ENCODE measurements around the gene UBB. TPM values are rescaled to one million over a fixed set of nuclear protein-coding genes. Genes with fewer than 3 reads are reported as not detected.

The UBB gene
- total RNA-seq, 4 donors from 2014 or later: 917 to 1,584 (median 1,245) TPM

- Histone ChIP-seq H3K4me3 (replicated peaks in 1 of 3) (peak within 1 kb of the TSS in 1 of 3 donors; percentile 23), H3K36me3 (no peaks in the 10 kb centered on the region), H3K27me3 (no peaks in the 10 kb centered on the region), H3K4me1 (peaks cover 27 to 36% of the 10 kb centered on the region in 2 donors), H3K9me3 (no peaks in the 10 kb centered on the region), H3K27ac (peak within 1 kb of the TSS; percentile 73 to 81 (median 80))
- intact Hi-C loops (cut with DNase I): no loop called here
- no peak for DNase-seq
- no peak for TF ChIP-seq POLR2A (IDR thresholded peaks at IDR 0.05)
- TF ChIP-seq, protein P1, sequence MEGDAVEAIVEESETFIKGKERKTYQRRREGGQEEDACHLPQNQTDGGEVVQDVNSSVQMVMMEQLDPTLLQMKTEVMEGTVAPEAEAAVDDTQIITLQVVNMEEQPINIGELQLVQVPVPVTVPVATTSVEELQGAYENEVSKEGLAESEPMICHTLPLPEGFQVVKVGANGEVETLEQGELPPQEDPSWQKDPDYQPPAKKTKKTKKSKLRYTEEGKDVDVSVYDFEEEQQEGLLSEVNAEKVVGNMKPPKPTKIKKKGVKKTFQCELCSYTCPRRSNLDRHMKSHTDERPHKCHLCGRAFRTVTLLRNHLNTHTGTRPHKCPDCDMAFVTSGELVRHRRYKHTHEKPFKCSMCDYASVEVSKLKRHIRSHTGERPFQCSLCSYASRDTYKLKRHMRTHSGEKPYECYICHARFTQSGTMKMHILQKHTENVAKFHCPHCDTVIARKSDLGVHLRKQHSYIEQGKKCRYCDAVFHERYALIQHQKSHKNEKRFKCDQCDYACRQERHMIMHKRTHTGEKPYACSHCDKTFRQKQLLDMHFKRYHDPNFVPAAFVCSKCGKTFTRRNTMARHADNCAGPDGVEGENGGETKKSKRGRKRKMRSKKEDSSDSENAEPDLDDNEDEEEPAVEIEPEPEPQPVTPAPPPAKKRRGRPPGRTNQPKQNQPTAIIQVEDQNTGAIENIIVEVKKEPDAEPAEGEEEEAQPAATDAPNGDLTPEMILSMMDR (IDR thresholded peaks at IDR 0.05): peak in 1 of 6 experiments; percentile 25
- WGBS, 2 donors: 40 to 53% methylated on average over 19 to 21 of the region's 21 CpGs
Observed at GRCh38 chr17:16415031-16415924, 34.4 kb downstream of the UBB start, which contains the start of gene TRPV2. TSS of gene TRPV2 (plus strand) at chr17:16415571. CDS start at chr17:16417669, 2,098 bp downstream.

- no peaks in the 10 kb centered on the region for H3K27me3 ChIP-seq
- no peak overlapping the region for H3K4me3 ChIP-seq (replicated peaks in 1 of 3)
- DNase-seq: no peak
- intact Hi-C loops (cut with DNase I): no loop called here
- no peaks in the 10 kb centered on the region for H3K36me3 ChIP-seq
- peak overlapping the region; percentile 39 to 84 (median 82) for H3K27ac ChIP-seq
- no peak for TF ChIP-seq POLR2A (IDR thresholded peaks at IDR 0.05)
- TF ChIP-seq, protein P1 (IDR thresholded peaks at IDR 0.05): no peak
- peaks cover 27 to 39% of the 10 kb centered on the region in 2 donors for H3K4me1 ChIP-seq
- H3K9me3 ChIP-seq: no peaks in the 10 kb centered on the region
- 91 to 93% methylated on average over 6 to 7 of the region's 7 CpGs for WGBS, 2 donors
Observed at GRCh38 chr17:16417399-16417798, 36.5 kb downstream of the UBB start.

- WGBS, 2 donors: 48 to 54% methylated on average over 3 to 6 of the region's 7 CpGs
- no peaks in the 10 kb centered on the region for H3K27me3 ChIP-seq
- DNase-seq: peak; percentile 46 to 49
- TF ChIP-seq, protein P1 (IDR thresholded peaks at IDR 0.05): no peak
- no peak for TF ChIP-seq POLR2A (IDR thresholded peaks at IDR 0.05)
- H3K4me3 ChIP-seq (replicated peaks in 1 of 3): no peak overlapping the region
- H3K9me3 ChIP-seq: no peaks in the 10 kb centered on the region
- H3K27ac ChIP-seq: peak overlapping the region; percentile 56 to 84 (median 82)
- H3K4me1 ChIP-seq: peaks cover 27 to 39% of the 10 kb centered on the region in 2 donors
- intact Hi-C loops (cut with DNase I): no loop called here
- no peaks in the 10 kb centered on the region for H3K36me3 ChIP-seq
Observed at GRCh38 chr17:16417896-16418684, 37.2 kb downstream of the UBB start.

- Histone ChIP-seq H3K36me3 (no peaks in the 10 kb centered on the region), H3K27me3 (no peaks in the 10 kb centered on the region), H3K27ac (peak overlapping the region; percentile 56 to 84 (median 82)), H3K9me3 (no peaks in the 10 kb centered on the region), H3K4me1 (peaks cover 27 to 39% of the 10 kb centered on the region in 2 donors), H3K4me3 (replicated peaks in 1 of 3) (no peak overlapping the region)
- intact Hi-C loops (cut with DNase I): no loop called here
- TF ChIP-seq, protein P1 (IDR thresholded peaks at IDR 0.05): no peak
- no peak for TF ChIP-seq POLR2A (IDR thresholded peaks at IDR 0.05)
- no peak for DNase-seq
- WGBS, 2 donors: 0 to 42% methylated on average over 1 to 2 of the region's 2 CpGs
Observed at GRCh38 chr17:16418685-16419068, 37.8 kb downstream of the UBB start.

All from thyroid gland (tissue), 4 donors.